GM12874 (cell line): ENCODE results near the gene RARS2.

Experiments
- CTCF ChIP-seq: IDR thresholded peaks from 2 replicates; pipeline ENCODE4 v1.5.1; 2011; ENCODE audit warnings: low read depth, mild to moderate bottlenecking, control low read depth, low read length, moderate library complexity; ENCODE audit not compliant: insufficient read depth

The RARS2 gene

GRCh38 chr6:87588756-87589407 is 905 bp downstream of the RARS2 start:
- TF ChIP-seq CTCF, result no peak

GRCh38 chr6:87586371-87587077 is 3.3 kb downstream of the RARS2 start:
- no peak for TF ChIP-seq CTCF

GRCh38 chr6:87583822-87584221 is 6.0 kb downstream of the RARS2 start:
- TF ChIP-seq CTCF, result no peak

- TF ChIP-seq CTCF, result no peak
Measured at GRCh38 chr6:87575423-87575822, 14.4 kb downstream of the RARS2 start.

- TF ChIP-seq CTCF, result no peak
Measured at GRCh38 chr6:87574237-87574804, 15.5 kb downstream of the RARS2 start.

- TF ChIP-seq CTCF, result no peak
Measured at GRCh38 chr6:87573307-87574024, 16.3 kb downstream of the RARS2 start.

GRCh38 chr6:87572883-87573282 is 16.9 kb downstream of the RARS2 start:
- no peak for TF ChIP-seq CTCF
